ENCODE results near the gene NAALADL2. TPM values are rescaled to one million over a fixed set of nuclear protein-coding genes. Genes with fewer than 3 reads are reported as not detected.

The NAALADL2 gene
- total RNA-seq, 1 donor, result 13.4 TPM

DNA sequence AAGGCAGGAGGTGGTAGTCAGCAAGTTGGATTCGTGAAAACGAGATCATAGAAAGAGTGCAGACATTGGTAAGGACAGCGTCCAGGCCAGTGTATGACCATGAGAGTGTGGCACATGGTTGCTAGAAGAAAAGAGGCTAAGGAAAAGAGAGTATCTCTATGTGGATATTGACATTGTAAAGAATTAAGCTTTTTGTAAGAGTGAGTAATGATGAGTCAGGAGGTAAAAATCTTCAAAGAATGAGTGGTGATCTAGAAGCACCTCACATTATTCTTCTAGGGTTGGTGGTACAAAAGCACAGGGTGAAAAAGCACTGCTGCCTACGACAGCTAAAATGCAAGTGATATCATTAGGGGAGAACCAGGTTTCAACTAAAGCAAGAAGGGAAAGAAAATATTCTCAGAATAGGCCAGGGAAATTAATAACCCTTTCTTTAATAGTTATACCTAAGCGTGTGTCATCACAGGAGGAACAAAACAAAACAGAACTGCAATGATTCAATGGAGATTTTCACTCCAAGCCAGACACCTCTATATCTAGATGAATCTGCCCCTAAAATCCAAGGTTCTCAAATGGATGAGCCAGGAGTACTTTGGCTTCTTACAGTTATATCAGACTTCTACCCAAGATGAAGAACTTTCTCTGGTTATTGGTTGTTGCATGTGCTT, 884.7 kb downstream of the NAALADL2 start:
- peak; percentile 9 for DNase-seq (ENCODE audit: low read depth)
- TF ChIP-seq, protein P1, sequence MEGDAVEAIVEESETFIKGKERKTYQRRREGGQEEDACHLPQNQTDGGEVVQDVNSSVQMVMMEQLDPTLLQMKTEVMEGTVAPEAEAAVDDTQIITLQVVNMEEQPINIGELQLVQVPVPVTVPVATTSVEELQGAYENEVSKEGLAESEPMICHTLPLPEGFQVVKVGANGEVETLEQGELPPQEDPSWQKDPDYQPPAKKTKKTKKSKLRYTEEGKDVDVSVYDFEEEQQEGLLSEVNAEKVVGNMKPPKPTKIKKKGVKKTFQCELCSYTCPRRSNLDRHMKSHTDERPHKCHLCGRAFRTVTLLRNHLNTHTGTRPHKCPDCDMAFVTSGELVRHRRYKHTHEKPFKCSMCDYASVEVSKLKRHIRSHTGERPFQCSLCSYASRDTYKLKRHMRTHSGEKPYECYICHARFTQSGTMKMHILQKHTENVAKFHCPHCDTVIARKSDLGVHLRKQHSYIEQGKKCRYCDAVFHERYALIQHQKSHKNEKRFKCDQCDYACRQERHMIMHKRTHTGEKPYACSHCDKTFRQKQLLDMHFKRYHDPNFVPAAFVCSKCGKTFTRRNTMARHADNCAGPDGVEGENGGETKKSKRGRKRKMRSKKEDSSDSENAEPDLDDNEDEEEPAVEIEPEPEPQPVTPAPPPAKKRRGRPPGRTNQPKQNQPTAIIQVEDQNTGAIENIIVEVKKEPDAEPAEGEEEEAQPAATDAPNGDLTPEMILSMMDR (IDR thresholded peaks at IDR 0.05; ENCODE audit: insufficient read depth, low read depth, low read length), result no peak
- no peak overlapping the region for H3K4me3 ChIP-seq (ENCODE audit: low read depth, low read length)

DNA sequence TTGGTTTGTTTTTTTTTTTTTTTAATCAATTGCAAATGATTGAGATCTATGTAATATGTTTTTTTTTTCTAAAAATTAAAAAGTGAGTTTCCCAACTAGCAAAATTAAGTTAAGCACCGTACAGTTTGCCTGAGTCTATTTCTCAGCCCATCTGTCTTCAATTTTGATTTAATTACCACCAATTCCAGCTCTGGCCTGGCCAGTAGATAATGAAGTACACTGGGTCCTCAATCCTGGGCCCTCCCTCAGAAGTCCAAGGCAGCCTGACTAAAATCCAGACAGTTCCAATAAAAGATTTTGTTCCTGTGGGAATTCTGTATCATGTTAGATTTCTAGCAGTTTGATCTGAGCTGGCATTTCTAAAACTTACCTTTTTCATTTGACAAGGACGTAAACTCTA, 887.2 kb downstream of the NAALADL2 start:
- no peak overlapping the region for H3K4me3 ChIP-seq (ENCODE audit: low read depth, low read length)
- TF ChIP-seq, protein P1 (IDR thresholded peaks at IDR 0.05; ENCODE audit: insufficient read depth, low read depth, low read length), result no peak
- no peak for DNase-seq (ENCODE audit: low read depth)

DNA sequence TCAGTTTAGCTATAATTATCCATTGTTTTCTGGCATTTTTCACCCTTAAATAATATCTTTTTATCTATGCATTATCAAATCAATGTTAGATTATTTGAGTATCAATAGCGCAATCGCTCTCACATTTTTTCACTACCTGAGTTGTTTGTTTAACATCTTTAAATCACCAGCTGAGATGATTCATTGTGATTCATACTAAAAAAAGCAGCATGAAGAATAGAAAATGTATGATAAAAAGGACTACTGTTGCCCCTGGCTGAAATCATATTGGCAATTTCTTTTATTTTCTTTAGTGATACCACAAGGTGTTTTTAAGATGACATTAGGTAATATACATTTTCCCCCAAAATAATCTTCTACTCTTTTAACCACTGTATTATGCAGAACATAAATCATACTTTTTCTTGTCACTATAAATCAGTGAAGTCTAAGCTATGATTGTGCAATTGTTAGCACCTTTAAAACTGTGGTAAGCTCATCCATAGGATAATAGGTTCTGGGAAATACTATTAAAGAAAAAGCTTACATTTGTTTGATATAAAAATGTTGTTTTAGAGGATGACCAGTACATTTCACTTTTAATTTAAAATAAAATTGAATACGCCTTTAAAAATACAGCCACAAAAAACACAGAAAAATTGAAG, 889.1 kb downstream of the NAALADL2 start:
- TF ChIP-seq, protein P1 (IDR thresholded peaks at IDR 0.05; ENCODE audit: insufficient read depth, low read depth, low read length), result no peak
- no peak overlapping the region for H3K4me3 ChIP-seq (ENCODE audit: low read depth, low read length)
- DNase-seq (ENCODE audit: low read depth), result no peak

DNA sequence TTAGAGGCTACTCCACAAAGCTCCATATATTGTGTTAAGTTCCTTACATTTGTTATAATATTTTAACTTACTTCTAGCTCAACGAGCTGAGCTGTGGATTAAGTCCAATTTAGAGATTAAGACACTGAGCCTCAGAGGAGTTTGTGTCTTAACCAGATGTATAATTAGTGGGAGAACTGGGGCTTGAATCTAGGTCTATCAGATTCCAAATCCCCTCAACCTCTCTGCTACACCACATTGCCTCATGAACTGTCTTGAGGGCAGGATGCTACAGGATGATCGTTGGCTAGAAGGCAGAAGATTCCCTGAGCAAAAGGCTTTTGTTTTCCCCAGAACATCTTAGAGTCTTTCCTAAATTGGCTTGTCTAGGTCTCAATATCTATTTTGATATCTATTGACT, 890.8 kb downstream of the NAALADL2 start:
- TF ChIP-seq, protein P1 (IDR thresholded peaks at IDR 0.05; ENCODE audit: insufficient read depth, low read depth, low read length), result no peak
- no peak overlapping the region for H3K4me3 ChIP-seq (ENCODE audit: low read depth, low read length)
- no peak for DNase-seq (ENCODE audit: low read depth)

DNA sequence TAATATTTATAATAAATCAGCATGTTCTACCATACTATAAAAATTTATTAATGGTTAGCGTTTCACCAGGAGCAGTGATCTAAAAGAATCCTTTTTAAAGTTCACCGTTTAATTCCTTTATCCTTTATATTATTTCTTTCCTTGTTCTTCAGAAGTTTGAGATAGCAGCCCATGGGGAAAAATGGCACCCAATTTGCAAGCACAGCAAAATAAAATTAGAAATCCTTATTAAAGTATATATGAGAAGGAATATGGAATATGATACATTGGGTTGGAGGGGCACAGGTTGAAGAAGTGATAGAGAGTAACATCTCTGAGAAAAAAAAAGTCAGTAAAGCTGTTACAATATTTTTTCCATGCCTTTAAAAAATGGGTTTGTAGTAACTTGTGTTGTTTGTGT, 892.0 kb downstream of the NAALADL2 start:
- TF ChIP-seq, protein P1 (IDR thresholded peaks at IDR 0.05; ENCODE audit: insufficient read depth, low read depth, low read length), result no peak
- no peak for DNase-seq (ENCODE audit: low read depth)
- H3K4me3 ChIP-seq (ENCODE audit: low read depth, low read length), result no peak overlapping the region

DNA sequence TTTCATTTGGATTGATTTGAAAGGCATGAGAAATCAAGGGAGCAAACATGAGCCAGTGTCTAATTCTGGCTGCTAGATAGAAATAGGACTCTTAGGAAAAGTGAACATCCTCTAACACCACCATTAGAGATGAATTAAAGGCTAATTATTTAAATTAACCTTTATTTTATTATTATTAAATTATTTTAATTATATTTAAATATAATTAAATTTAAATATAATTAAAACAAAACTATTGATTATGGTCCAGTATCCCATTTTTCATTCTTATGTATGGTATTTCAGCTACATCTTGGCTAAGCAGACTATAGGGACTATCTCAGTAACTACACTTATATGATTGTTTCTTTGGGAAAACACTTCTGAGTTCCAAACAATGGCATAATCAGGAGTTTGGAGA, 904.8 kb downstream of the NAALADL2 start:
- no peak overlapping the region for H3K4me3 ChIP-seq (ENCODE audit: low read depth, low read length)
- TF ChIP-seq, protein P1 (IDR thresholded peaks at IDR 0.05; ENCODE audit: insufficient read depth, low read depth, low read length), result no peak

More for the DNA sequence above, 904.8 kb downstream of the NAALADL2 start:
- no peak for DNase-seq (ENCODE audit: low read depth)

Measured in fibroblast of villous mesenchyme (primary cell).